Gastrocnemius medialis (tissue), 4 donors: ENCODE data around the gene CXCL9.

Experiments
- POLR2A ChIP-seq, 2 donors: fragments of 450-650 bp; IDR thresholded peaks; one replicate each; pipeline ENCODE4 v1.6.1; 2017; ENCODE audit warnings: antibody characterized with exemption in 2 of 2, mild to moderate bottlenecking in 2 of 2, moderate library complexity in 2 of 2
- TF ChIP-seq, protein P1 (sequence below), 5 experiments: fragments of 450-650 bp in 3 of 5; fragments of 200-600 bp in 2 of 5; sonication (generic) in 2 of 5; IDR thresholded peaks in 4 of 5; conservative IDR thresholded peaks in 1 of 5; 1 replicate in 4 of 5; 2 replicates in 1 of 5; pipeline ENCODE4 v1.5.1; 2016 to 2019; ENCODE audit warnings: antibody characterized with exemption in 5 of 5, mild to moderate bottlenecking in 3 of 5, moderate library complexity in 3 of 5

DNA sequence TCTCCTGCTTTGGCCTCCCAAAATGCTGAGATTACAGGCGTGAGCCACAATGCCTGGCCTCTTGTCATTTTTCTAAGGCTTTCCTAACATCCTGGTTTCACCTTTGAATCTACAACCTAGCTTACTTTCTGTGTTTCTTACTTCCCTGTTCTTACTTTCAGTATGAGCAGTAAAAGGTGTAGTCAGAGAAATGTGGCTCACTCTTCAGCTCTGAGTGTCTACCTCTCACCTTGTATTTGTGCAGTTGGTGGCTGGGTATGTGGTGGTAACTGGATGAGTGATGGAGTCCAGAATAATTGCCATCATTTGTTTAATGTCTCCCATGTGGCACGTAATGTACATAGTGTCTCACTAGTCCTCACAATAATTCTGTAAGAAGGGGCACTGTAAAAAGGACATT lies 47.7 kb upstream of the CXCL9 start:
- TF ChIP-seq, protein P1, sequence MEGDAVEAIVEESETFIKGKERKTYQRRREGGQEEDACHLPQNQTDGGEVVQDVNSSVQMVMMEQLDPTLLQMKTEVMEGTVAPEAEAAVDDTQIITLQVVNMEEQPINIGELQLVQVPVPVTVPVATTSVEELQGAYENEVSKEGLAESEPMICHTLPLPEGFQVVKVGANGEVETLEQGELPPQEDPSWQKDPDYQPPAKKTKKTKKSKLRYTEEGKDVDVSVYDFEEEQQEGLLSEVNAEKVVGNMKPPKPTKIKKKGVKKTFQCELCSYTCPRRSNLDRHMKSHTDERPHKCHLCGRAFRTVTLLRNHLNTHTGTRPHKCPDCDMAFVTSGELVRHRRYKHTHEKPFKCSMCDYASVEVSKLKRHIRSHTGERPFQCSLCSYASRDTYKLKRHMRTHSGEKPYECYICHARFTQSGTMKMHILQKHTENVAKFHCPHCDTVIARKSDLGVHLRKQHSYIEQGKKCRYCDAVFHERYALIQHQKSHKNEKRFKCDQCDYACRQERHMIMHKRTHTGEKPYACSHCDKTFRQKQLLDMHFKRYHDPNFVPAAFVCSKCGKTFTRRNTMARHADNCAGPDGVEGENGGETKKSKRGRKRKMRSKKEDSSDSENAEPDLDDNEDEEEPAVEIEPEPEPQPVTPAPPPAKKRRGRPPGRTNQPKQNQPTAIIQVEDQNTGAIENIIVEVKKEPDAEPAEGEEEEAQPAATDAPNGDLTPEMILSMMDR (IDR thresholded peaks at IDR 0.05 in 4 of 5, conservative IDR thresholded peaks at IDR 0.05 in 1 of 5), result no peak
- no peak for TF ChIP-seq POLR2A (IDR thresholded peaks at IDR 0.05)
